Forelimb muscle (tissue), 1 donor: ENCODE data around the gene GJA9. TPM values are rescaled to one million over a fixed set of nuclear protein-coding genes. Genes with fewer than 3 reads are reported as not detected.
"Not testable (repeated sequence)": the region's sequence is repeated elsewhere in the genome, so short reads cannot be mapped to it uniquely, and the experiment has no call there.

Experiments
- DNase-seq: peaks from one replicate; pipeline ENCODE4 v3.0.0-alpha.2; 2013; ENCODE audit warnings: low read depth
- polyA plus RNA-seq: library from polyadenylated mRNA; unstranded; fragments of 120-200 nt; gene quantifications from one replicate; pipeline ENCODE4 v1.2.1, GENCODE V29; 2013; ENCODE audit not compliant: insufficient read length

Gene GJA9
- 0.33 TPM for polyA plus RNA-seq

- no peak for DNase-seq
These were observed at the start of gene GJA9 for GRCh38 chr1:38881487-38881886. Gene GJA9 (minus strand): TSS chr1:38881587. CDS start chr1:38876098, 5,489 bp downstream.

- no peak for DNase-seq
These were observed 48.1 kb upstream of the GJA9 start for GRCh38 chr1:38929476-38929875.

- DNase-seq = no peak
These were observed 47.7 kb upstream of the GJA9 start for GRCh38 chr1:38929054-38929453.

- no peak for DNase-seq
These were observed 44.7 kb upstream of the GJA9 start for GRCh38 chr1:38926091-38926490.

GRCh38 chr1:38925391-38925790 is 44.0 kb upstream of the GJA9 start:
- no peak for DNase-seq

- DNase-seq = no peak
These were observed 42.2 kb upstream of the GJA9 start for GRCh38 chr1:38923607-38924006.

GRCh38 chr1:38919130-38919529 is 37.7 kb upstream of the GJA9 start:
- DNase-seq = no peak

GRCh38 chr1:38918568-38918967 is 37.2 kb upstream of the GJA9 start:
- DNase-seq = no peak

GRCh38 chr1:38917772-38918171 is 36.4 kb upstream of the GJA9 start:
- DNase-seq = no peak

- DNase-seq = no peak
These were observed 36.0 kb upstream of the GJA9 start for GRCh38 chr1:38917337-38917736.

GRCh38 chr1:38915352-38915948 is 34.1 kb upstream of the GJA9 start:
- DNase-seq = no peak

GRCh38 chr1:38914908-38915307 is 33.5 kb upstream of the GJA9 start:
- DNase-seq = not testable (repeated sequence)

GRCh38 chr1:38908821-38909220 is 27.4 kb upstream of the GJA9 start:
- DNase-seq = no peak

- DNase-seq = no peak
These were observed 24.6 kb upstream of the GJA9 start for GRCh38 chr1:38905985-38906384.

- no peak for DNase-seq
These were observed 18.2 kb upstream of the GJA9 start for GRCh38 chr1:38899560-38899959.

GRCh38 chr1:38898653-38899230 is 17.4 kb upstream of the GJA9 start:
- no peak for DNase-seq

- DNase-seq = no peak
These were observed 14.8 kb upstream of the GJA9 start for GRCh38 chr1:38896169-38896568.

- DNase-seq = no peak
These were observed 11.6 kb upstream of the GJA9 start for GRCh38 chr1:38892976-38893375.

- DNase-seq = no peak
These were observed 10.4 kb upstream of the GJA9 start for GRCh38 chr1:38891753-38892152.

GRCh38 chr1:38889589-38889988 is 8.2 kb upstream of the GJA9 start:
- no peak for DNase-seq

GRCh38 chr1:38888423-38889333 is 7.3 kb upstream of the GJA9 start:
- DNase-seq = no peak

- DNase-seq = no peak
These were observed 3.7 kb upstream of the GJA9 start for GRCh38 chr1:38885092-38885491.

- no peak for DNase-seq
These were observed 5.6 kb downstream of the GJA9 start for GRCh38 chr1:38875811-38876210.
